NCI-H2196 treated with DMSO at 0.1 percent for 48 hours (cell line): ENCODE results near the gene BAG5.
"Not testable (repeated sequence)": the region's sequence is repeated elsewhere in the genome, so short reads cannot be mapped to it uniquely, and the experiment has no call there.

Source experiments
- DNase-seq: peaks from one replicate; lab custom pipeline; 2025; ENCODE audit not compliant: unreplicated experiment; lab: John Stamatoyannopoulos, UW

BAG5 gene

GRCh38 chr14:103525430-103526246 is 36.8 kb downstream of the BAG5 start:
- DNase-seq = not testable (repeated sequence)

GRCh38 chr14:103524002-103524935 is 38.2 kb downstream of the BAG5 start:
- DNase-seq = no peak

- DNase-seq = no peak
These were observed 38.9 kb downstream of the BAG5 start for GRCh38 chr14:103523575-103523954.

DNA sequence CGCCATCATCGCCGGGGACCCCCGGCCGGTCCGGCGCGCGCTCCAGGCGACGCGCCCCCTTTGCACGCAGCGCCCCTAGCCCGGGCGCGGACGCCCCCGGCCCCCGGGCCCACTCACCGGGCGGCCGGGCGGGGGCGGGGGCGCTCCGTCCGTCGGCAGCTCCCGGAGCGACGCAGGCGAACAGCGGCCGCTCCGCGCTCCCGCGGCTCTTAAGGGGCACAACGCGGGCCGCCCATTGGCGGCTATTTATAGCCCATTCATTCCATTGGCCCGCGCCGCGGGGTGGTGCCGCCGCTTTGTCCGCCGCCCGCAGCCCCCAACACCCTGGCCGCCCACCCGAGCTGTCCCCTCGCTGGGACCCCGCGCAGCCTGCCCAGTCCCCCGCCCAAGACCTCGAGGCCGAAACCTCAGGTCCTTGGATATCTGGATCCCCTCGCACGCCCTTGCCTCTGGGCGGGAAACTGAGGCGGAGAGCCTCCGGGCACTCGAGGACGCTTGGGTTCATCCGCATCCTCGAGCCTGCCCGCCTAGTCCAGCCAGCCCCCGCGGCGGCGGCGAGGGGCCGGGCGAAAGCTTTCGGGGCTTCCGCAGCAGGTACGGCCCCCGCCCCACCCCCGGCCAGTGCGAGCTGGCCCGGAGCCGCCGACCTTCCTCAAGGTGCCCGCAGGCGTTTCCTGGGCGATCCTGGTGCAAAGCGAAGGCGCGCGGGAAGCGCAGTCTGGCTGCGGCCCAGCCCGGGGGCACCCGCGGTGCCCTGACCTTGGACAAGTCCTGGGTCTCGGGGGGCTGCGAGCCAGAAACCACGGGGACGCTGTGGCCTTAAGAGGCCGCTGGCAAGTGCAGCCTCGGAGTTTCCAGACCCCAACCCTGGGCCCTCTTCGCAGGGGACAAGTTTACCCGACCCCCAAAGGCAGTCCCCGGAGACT is 39.5 kb downstream of the BAG5 start, which contains the start of gene CKB:
TSS of gene CKB (minus strand) at position 182 of the 926 bp plus-strand sequence. CDS start 337 bp downstream, outside the sequence.
- DNase-seq = peak; percentile 20

DNA sequence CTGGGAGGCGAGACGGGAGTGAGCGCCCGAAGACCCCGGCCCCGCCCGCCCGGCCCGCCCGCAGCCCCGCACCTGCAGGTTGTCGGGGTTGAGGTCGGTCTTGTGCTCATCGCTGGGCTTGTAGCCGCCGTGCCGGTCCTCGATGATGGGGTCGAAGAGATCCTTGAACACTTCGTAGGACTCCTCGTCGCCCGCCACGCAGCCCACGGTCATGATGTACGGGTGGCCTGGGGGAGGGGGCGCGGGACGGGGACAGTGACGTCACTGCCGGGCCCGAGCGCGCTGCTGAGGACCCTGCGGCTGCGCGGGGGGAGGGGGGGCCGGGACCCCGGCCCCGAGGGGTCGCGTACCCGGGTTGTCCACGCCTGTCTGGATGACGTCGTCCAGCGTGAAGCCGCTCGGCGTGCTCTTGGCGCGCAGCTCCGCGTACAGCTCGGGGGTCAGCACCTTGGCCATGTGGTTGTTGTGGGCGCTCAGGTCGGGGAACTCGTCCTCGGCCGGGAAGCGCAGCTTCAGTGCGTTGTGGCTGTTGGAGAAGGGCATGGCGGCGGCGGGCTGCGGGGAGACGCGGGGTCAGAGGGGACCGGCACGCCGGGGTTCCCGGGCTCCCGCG is 40.4 kb downstream of the BAG5 start:
- DNase-seq = no peak

GRCh38 chr14:103521438-103521950 is 41.0 kb downstream of the BAG5 start:
- DNase-seq = no peak

DNA sequence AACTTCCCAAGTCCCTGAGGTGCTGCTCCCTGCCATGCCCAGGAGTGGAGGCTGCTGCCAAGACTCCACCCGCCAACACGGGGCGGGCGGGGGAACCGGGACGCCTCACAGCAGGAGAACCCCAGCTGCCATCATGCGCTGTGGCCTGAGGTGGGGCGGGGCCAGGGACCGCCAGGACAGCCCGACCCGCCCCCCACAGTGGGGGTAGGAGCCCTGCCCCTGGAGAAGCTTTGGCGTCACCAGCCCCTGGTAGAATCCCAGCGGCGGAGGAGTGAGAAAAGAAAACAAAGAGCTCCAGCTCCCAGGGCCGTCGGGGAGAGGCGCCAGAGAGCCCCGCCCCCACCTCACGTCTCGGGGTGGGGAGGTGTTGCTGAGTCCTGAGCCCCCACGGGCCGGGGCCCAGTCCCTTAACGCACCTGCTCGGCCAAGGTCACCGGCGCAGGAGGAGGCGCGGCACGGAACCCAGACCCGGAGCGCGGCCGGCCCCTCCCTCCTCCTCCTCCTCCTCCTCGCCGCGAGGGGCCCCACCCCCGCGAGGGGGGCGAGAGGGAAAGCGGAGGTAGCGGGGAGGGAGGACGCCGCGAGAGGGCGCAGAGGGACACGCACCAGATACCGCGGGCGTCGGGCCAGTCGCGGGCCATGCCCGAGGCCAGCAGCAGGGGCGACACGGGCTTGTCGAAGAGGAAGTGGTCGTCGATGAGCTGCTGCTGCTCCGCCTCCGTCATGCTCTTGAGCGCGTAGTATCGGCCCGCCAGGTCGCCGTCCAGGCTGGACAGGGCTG is 41.6 kb downstream of the BAG5 start:
- DNase-seq = peak; percentile 79

- DNase-seq = no peak
These were observed 42.2 kb downstream of the BAG5 start for GRCh38 chr14:103520269-103520656.

- no peak for DNase-seq
These were observed 42.6 kb downstream of the BAG5 start for GRCh38 chr14:103519837-103520212.

DNA sequence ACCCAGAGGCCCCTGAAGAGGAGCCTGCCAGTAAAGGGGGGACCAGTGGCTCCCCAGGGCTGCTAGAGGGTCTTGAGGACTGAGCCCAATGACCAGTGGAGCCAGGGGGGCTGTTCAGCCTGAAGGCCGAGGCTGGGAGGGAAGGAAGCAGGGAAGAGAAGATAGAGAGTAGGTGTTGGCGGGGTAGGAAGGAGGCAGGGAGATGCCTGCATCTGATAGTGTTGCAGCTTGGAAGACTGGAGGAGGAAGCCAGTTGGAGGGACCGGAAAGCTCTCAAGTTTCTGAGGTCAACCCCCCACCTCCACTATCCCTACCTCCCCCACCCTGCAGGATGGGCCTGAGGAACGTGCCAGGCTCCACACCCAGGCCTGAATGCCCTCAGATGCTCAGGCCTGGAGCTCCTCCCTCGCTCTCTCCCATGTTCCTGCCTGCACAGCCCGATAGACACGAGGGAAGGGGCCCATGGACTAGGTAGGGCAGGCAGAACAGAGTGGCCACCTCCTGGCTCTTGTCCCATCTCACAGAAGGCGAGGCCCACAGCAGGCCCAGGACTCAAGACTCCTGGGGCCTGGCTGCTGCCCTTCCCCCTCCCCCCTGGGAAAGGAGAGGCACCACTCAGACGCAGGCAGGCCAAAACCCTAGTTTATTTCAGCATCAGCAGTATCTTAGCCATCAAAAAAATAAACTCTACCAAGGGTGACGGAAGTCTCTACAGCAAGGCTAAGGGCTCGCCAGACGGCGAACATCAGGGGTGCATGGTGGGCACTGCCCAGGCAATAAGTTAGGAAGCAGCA is 43.2 kb downstream of the BAG5 start:
- DNase-seq = no peak

DNA sequence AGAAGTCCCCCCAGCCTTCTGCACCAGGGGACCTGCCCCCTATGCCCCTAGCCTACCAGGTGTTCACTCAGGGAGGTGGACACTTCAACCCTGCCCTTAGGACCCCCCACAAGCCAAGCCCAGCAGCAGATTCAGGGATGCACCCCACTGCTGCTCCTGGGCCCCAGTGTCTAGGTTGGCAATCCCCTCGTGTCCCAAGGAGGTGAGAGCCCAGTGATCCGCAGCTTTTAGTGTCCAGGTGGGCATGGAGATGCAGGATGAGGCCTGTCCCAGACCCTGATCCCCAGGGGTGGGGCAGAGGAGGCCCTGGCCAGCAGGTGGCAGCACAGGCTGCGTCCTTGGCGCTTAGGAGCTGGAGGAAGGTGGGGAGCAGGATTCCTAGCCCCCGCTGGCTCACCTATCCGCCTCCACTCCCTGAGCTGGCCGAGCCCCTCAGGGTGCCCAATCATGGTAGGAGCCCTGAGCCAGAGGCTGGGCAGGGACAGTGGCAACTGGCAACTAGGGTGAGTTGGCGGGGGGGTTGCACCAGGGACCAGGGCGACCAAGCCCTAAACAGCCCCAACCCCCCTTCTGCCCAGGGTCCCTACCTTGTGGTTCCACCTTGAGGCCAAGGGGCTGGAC is 43.9 kb downstream of the BAG5 start:
- DNase-seq = no peak

DNA sequence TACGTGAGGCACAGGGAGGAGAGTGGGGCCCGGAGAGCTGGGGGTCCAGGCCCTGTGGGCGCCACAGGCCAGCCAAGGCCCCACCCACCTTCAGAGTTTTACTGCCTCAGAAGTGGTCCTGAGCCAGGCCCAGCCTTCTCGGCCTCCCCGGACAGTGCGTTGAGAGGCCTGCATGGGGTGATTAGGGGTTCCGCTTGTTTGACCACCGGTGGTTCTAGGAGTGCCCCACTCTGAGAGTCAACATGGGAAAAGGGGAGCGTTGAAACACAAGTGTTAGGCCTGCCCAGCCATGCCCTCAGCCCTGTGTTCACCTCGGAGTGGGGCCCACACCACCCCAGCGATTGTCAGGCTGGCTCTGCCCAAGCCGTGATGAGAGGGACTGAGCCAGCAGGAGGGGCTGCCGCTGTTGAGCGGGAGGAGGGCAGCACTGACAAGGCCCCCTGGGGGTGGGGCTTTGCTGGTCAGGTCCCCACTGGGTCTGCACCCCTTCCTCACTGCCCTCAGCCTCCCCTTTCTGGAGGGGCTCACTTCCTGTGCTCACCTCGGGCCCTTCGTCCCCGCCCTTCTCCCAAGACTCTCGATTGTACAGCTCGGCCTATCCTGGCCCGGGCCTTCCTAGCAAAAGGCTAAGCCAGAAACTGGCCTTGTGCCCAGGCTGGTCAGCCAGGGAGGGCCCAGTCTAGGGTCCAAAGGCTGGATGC is 44.6 kb downstream of the BAG5 start:
- DNase-seq = no peak

DNA sequence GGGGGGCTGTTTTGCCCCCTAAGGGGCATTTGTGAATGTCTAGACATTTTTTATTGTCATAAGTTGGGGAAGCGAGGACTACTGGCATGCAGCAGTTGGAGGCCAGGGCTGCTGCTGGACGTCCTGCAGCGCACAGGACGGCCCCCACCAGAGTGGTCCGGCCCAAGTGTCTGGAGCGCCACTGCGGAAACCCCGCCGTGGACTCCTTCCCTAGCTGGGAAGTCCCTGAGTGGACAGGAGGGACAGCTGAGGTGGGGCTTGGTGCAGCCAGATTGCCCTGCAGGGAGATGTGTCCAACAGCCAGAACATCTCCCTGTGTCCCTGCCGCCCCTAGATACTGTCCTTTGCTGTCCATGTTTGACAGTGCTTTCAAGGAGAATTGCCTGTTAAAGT is 45.3 kb downstream of the BAG5 start:
- DNase-seq = no peak

DNA sequence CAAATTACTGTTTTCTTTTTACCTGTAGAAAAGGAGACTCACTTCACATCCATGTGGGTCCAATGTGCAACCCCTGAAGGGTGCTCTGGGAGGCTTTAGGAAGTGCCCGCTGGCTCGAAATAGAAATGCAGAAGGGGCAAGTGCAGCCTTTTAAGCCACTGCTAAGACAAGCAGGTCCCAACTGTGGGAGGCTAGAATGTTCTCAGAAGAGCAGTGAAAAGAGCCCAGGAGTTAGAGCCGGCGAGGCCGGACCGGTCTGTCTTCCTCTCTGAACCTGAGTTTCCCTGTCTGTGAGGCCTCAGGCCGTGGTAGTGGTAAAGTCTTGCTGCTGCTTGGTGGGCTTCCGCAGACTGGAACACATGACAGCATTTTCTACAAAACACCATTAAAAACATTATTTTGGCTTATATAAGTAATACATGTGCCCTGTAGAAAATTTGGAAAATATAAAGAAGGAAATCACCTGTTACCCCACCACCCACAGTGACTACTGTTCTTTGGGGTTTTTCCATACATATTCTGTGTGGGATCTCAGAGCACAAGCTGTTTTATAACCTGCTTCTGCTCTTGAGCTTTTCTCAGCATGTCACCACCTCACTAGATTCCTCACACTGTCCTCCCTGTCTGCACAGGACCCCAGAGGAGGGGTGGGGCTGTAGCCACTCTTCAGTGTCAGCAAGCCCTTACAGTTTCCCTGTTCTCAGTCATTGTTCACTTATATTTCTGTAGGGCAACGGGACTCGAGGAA is 45.9 kb downstream of the BAG5 start:
- no peak for DNase-seq

DNA sequence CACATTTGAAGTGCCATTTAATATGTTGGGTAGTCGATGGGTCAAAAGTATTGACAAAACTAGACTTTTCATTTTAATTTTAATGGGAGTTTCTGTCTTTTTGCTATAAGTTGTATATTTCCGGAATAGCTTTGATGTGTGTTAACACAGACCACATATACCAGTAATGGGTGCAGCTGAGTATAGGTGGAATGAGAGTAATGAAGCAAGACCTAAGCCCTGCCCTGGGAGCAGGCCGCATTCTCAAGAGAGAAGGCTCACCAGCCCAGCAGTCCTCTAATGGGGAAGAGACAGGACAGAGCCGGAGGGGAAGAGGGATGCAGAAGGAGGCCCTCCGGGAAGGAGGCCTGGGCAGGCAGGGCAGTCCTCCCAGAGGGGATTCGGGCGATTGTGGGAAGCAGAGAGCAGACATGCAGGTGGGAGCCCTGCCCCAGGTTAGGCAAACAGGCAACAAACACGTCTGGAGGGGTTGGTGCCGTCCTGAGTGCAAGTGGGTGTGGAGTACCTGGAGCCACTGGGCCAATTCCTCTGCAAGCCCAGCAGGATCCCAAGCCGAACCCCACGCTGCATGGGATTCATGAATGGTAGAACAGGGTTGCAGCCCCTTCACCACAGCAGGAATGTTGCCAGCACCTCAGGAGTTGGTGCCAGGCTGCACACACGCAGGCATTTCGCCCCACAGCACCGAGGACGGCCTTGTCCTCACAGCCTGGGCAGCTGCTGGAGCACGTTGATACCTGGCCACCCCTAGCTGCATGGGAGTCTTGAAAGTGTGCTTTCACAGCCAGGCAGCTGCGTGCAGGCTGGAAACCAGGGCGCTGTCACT is 47.6 kb downstream of the BAG5 start:
- DNase-seq = no peak
